ENCODE data around the gene WFIKKN2. TPM values are rescaled to one million over a fixed set of nuclear protein-coding genes. Genes with fewer than 3 reads are reported as not detected.

The WFIKKN2 gene, protein sequence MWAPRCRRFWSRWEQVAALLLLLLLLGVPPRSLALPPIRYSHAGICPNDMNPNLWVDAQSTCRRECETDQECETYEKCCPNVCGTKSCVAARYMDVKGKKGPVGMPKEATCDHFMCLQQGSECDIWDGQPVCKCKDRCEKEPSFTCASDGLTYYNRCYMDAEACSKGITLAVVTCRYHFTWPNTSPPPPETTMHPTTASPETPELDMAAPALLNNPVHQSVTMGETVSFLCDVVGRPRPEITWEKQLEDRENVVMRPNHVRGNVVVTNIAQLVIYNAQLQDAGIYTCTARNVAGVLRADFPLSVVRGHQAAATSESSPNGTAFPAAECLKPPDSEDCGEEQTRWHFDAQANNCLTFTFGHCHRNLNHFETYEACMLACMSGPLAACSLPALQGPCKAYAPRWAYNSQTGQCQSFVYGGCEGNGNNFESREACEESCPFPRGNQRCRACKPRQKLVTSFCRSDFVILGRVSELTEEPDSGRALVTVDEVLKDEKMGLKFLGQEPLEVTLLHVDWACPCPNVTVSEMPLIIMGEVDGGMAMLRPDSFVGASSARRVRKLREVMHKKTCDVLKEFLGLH
- total RNA-seq: under 1 TPM in 1 of 4 donors, not detected in 3; 0.16 TPM

DNA sequence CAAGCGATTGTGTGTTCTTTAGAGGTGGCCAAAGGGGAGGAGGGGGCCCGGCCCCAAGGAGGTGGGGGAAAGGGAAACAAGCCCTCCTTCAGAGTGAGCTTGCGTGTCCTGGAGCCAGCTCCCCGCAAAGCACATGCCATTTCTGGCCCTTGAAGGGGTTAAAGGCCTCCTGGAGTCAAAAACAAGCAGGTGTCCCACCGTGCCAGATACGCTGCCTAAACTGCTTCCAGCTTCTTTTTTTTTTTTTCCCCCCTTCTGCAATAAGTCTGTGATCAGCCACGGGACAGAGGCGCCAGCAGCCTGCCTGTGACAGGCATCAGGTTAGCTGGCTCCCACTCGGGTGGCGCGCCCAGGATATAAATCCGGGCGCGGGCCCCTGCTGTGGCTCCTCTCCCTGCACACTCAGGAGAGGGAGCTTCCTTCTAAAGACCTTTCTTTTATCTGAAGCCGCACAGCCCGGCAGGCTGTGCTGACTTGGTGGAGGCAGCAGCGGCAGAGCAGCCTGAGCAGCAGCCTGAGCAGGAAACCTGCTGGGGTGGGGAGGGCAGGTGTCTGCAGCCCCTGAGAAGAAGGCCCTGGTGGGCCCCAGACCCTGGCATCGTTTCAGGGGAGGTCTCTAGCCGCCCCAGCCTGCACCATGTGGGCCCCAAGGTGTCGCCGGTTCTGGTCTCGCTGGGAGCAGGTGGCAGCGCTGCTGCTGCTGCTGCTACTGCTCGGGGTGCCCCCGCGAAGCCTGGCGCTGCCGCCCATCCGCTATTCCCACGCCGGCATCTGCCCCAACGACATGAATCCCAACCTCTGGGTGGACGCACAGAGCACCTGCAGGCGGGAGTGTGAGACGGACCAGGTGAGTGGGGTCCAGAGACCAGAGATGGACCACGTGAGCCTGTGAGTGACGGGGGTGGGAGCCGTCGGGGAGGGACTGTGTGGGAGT lies at the start of gene WFIKKN2:
Gene WFIKKN2, plus strand, starts transcription at position 286 of the 934 bp plus-strand sequence. Its CDS starts 352 bp downstream, at position 638.
- TF ChIP-seq, protein P1, sequence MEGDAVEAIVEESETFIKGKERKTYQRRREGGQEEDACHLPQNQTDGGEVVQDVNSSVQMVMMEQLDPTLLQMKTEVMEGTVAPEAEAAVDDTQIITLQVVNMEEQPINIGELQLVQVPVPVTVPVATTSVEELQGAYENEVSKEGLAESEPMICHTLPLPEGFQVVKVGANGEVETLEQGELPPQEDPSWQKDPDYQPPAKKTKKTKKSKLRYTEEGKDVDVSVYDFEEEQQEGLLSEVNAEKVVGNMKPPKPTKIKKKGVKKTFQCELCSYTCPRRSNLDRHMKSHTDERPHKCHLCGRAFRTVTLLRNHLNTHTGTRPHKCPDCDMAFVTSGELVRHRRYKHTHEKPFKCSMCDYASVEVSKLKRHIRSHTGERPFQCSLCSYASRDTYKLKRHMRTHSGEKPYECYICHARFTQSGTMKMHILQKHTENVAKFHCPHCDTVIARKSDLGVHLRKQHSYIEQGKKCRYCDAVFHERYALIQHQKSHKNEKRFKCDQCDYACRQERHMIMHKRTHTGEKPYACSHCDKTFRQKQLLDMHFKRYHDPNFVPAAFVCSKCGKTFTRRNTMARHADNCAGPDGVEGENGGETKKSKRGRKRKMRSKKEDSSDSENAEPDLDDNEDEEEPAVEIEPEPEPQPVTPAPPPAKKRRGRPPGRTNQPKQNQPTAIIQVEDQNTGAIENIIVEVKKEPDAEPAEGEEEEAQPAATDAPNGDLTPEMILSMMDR (IDR thresholded peaks at IDR 0.05; ENCODE audit: low read depth): no peak

DNA sequence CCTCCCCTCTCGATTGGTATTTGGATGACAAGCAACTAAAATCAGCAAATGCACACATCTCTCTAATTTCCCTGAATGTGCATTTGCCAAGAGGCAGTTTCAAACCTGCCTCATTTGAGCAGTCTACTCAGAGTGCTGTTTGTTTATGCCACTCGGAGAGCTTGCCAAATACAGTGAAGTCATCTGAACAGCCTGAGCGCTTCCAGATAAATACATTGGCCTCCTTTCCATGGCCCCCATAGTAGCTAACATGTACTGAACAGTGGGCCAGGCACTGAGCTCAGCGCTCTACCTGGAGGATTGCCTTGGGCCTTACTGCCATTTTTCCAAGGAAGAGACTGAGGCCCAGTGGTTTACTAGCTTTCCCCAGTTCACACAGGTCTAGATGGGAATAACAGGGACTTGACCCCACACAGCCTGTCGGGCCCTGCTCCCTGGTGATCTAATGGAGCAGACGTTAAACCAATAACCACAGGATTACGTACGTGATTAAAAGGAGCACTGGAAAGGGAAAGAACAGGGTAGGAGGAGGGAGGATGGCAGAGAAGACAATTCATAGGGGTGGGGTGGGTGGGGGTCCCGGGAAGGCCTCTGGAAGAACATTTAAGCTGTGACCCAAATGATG lies 49.3 kb upstream of the WFIKKN2 start:
- TF ChIP-seq, protein P1 (IDR thresholded peaks at IDR 0.05; ENCODE audit: low read depth): no peak

DNA sequence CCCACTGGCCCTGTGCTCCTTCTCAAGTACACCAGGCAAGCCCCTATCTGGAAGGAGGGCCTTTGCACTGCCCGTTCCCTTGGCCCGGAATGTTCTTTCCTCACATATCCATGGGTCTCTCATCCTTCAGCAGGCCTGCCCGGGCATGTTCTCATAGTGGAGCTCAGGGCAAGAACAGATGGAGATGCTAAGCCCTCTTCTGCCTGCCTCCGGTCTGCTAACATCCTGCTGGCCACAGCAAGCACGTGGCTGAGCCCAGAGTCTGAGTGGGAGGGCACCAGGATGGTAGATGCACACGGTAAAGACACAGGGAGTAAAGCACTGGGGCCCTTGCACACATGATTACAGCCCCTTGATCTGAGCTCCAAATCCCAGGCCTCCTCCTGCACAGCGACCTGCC lies 48.3 kb upstream of the WFIKKN2 start:
- TF ChIP-seq, protein P1 (IDR thresholded peaks at IDR 0.05; ENCODE audit: low read depth): no peak

DNA sequence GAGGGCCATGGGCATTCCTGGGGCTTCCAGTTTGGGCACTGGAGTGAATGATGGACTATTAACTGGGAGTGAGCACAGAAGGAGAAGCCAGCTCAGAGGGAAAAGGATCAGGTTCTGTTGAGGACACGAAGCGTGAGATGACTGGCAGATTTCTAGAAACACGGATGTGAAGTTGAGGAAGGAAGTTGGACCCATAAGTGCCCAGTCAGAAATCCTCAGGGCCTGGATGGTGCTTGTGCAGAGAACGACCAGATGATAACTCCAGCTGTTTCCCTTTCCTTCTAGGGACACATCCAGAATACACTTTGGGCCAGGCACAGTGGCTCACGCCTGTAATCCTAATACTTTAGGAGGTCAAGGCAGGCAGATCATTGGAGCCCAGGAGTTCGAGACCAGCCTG lies 44.8 kb upstream of the WFIKKN2 start:
- TF ChIP-seq, protein P1 (IDR thresholded peaks at IDR 0.05; ENCODE audit: low read depth): no peak

DNA sequence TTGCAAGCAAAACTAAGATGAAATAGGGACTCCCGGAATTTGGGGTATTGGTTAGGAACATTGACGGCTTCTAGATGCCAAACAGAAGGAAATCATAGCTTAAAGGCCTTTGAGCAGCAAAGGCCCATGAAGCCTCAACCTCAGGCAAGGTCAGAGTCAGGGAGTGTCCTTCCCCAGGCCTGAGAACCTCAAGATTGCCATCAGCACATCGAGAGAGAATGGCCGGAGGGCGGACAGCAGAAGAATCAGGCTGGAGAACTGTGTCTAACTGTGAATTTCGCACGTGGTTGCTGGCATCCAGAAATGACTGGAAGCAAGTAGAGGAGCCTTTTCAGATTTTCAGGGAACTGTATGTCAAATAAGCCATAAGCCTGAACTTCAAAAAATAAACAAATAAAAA lies 43.3 kb upstream of the WFIKKN2 start:
- TF ChIP-seq, protein P1 (IDR thresholded peaks at IDR 0.05; ENCODE audit: low read depth): no peak

DNA sequence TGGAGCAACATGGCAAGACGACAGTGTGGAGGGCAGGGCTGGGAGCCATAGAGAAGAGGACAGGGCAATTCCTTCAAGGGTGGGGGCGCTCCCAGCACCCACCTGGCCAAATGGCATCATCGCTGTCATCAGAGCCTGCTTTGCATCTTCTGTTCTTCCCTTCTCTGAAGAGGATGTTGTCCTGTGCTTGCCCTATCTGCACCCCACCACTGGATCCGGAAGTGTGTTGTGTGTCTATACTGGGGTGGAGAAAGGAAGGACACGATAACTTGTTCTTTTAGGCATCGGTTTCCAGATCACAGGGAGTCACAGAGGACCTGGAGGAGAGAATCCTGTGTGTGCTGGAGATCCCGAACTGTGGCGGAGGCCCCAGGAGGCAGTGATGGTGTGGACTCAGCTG lies 42.4 kb upstream of the WFIKKN2 start:
- TF ChIP-seq, protein P1 (IDR thresholded peaks at IDR 0.05; ENCODE audit: low read depth): no peak
